HG02981 (cell line): Measurements from ENCODE around the gene FAM13A.
"Not testable (repeated sequence)": the region's sequence is repeated elsewhere in the genome, so short reads cannot be mapped to it uniquely, and the experiment has no call there.

ENCODE experiments used
- ATAC-seq: cut with Tn5 transposase; IDR thresholded peaks from one replicate; pipeline ENCODE4 v1.9.1; 2021; ENCODE audit warnings: mild to moderate bottlenecking, moderate library complexity; ENCODE audit not compliant: unreplicated experiment

The FAM13A gene

GRCh38 chr4:89044147-89044900 is 12.7 kb downstream of the FAM13A start:
- ATAC-seq: no peak

GRCh38 chr4:89042055-89042454 is 14.9 kb downstream of the FAM13A start:
- no peak for ATAC-seq

GRCh38 chr4:89039730-89040338 is 17.2 kb downstream of the FAM13A start:
- ATAC-seq: no peak

GRCh38 chr4:89036535-89036934 is 20.4 kb downstream of the FAM13A start:
- no peak for ATAC-seq

- no peak for ATAC-seq
Observed at GRCh38 chr4:89031272-89031671, 25.7 kb downstream of the FAM13A start.

- no peak for ATAC-seq
Observed at GRCh38 chr4:89029591-89029990, 27.4 kb downstream of the FAM13A start.

- ATAC-seq: no peak
Observed at GRCh38 chr4:89026542-89026941, 30.4 kb downstream of the FAM13A start.

- peak; percentile 91 for ATAC-seq
Observed at GRCh38 chr4:89024051-89024675, 32.8 kb downstream of the FAM13A start.

GRCh38 chr4:89023140-89023539 is 33.8 kb downstream of the FAM13A start:
- ATAC-seq: no peak

- ATAC-seq: no peak
Observed at GRCh38 chr4:89022426-89023128, 34.4 kb downstream of the FAM13A start.

GRCh38 chr4:89021684-89022083 is 35.3 kb downstream of the FAM13A start:
- ATAC-seq: no peak

GRCh38 chr4:89021062-89021461 is 35.9 kb downstream of the FAM13A start:
- no peak for ATAC-seq

- ATAC-seq: not testable (repeated sequence)
Observed at GRCh38 chr4:89014897-89015296, 42.1 kb downstream of the FAM13A start.

- ATAC-seq: no peak
Observed at GRCh38 chr4:89009761-89010369, 47.1 kb downstream of the FAM13A start.

- ATAC-seq: no peak
Observed at GRCh38 chr4:89009115-89009514, 47.9 kb downstream of the FAM13A start.

GRCh38 chr4:89008166-89008565 is 48.8 kb downstream of the FAM13A start:
- ATAC-seq: no peak

GRCh38 chr4:89007338-89007939 is 49.5 kb downstream of the FAM13A start:
- ATAC-seq: no peak

GRCh38 chr4:89006307-89006706 is 50.7 kb downstream of the FAM13A start:
- ATAC-seq: no peak

GRCh38 chr4:89005066-89005465 is 51.9 kb downstream of the FAM13A start:
- ATAC-seq: not testable (repeated sequence)

GRCh38 chr4:89001647-89002445 is 55.1 kb downstream of the FAM13A start:
- no peak for ATAC-seq
